Choroid plexus epithelial cell (primary cell): ENCODE data around the gene TENT4A.

Experiments
- DNase-seq: peaks from one replicate; pipeline ENCODE4 v3.0.0-alpha.2; 2010; ENCODE audit warnings: low read depth
- H3K4me3 ChIP-seq: 2 replicates; pipeline ENCODE4 v1.5.1; 2011; ENCODE audit warnings: low read depth, mild to moderate bottlenecking, control low read depth, low read length, moderate library complexity
- TF ChIP-seq, protein P1 (sequence below): conservative IDR thresholded peaks from 2 replicates; pipeline ENCODE4 v1.5.1; 2011; ENCODE audit warnings: low read depth, mild to moderate bottlenecking, control low read depth, inconsistent platforms, low read length, moderate library complexity

Gene TENT4A

DNA sequence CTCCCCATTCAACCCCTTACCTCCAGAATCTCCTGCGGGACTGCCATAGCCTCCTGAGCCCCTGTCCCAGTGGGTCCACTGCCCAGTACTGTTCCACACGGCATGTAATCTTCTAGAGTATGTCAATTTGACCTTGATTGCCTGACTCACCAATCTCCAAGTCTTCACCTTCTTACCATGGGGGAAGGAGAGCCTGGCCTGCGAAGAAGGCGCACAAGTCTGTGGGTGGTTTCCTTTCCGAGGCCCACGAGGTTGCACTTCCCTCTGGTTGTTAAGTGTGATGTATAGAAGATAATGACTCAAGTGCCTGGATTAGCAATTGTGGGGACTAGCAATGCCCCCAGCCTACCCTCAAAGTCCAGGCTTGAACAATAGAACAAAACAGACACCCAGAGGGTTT lies 8.1 kb upstream of the TENT4A start:
- no peak overlapping the region for H3K4me3 ChIP-seq
- TF ChIP-seq, protein P1, sequence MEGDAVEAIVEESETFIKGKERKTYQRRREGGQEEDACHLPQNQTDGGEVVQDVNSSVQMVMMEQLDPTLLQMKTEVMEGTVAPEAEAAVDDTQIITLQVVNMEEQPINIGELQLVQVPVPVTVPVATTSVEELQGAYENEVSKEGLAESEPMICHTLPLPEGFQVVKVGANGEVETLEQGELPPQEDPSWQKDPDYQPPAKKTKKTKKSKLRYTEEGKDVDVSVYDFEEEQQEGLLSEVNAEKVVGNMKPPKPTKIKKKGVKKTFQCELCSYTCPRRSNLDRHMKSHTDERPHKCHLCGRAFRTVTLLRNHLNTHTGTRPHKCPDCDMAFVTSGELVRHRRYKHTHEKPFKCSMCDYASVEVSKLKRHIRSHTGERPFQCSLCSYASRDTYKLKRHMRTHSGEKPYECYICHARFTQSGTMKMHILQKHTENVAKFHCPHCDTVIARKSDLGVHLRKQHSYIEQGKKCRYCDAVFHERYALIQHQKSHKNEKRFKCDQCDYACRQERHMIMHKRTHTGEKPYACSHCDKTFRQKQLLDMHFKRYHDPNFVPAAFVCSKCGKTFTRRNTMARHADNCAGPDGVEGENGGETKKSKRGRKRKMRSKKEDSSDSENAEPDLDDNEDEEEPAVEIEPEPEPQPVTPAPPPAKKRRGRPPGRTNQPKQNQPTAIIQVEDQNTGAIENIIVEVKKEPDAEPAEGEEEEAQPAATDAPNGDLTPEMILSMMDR, result no peak
- DNase-seq, result no peak

DNA sequence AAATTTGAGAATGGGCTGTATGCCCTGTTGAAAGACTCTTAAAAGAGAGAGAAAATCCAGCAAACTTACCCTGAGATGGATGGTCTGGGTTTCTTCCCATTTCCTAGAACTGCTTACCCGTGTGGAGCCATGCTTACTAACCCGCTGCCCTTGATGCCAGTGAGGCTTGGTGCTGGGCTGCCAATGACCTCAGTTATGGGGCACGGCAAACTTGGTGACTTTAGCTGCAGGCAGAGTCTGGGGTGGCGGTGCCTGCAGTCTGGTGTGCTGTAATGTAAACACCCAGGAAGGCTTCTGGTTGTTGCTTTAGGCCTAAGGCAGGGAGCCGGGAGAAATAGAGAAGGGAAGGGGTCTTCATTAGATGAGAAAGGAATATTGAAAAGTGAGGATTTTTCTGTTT lies 7.3 kb upstream of the TENT4A start:
- TF ChIP-seq, protein P1, result no peak
- no peak for DNase-seq
- no peak overlapping the region for H3K4me3 ChIP-seq

- TF ChIP-seq, protein P1, result no peak
These were observed 5.4 kb upstream of the TENT4A start for GRCh38 chr5:6707852-6708251.

GRCh38 chr5:6708814-6709213 lies 4.4 kb upstream of the TENT4A start:
- no peak for DNase-seq
- no peak overlapping the region for H3K4me3 ChIP-seq
- TF ChIP-seq, protein P1, result no peak

More at GRCh38 chr5:6707852-6708251, 5.4 kb upstream of the TENT4A start:
- DNase-seq, result no peak
- H3K4me3 ChIP-seq, result no peak overlapping the region

DNA sequence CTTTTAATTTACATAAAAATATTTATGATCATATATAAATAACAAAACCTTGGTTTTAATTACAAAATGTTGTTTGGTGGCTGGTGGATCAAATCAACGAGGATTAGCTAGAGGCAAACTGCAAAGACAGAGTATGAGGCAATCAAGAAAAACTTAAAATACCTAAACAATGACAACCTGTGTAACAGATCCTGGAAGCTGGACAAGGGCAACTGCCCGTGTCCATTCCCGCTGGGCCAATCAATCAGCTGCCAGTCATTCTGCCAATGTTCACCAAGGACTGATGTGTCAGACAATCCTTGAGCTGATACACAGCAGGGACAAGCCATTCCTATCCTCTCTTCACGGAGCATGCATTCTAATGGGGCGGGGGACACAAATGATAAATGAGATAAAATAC lies 3.2 kb upstream of the TENT4A start:
- H3K4me3 ChIP-seq, result no peak overlapping the region
- TF ChIP-seq, protein P1, result no peak
- DNase-seq, result no peak

DNA sequence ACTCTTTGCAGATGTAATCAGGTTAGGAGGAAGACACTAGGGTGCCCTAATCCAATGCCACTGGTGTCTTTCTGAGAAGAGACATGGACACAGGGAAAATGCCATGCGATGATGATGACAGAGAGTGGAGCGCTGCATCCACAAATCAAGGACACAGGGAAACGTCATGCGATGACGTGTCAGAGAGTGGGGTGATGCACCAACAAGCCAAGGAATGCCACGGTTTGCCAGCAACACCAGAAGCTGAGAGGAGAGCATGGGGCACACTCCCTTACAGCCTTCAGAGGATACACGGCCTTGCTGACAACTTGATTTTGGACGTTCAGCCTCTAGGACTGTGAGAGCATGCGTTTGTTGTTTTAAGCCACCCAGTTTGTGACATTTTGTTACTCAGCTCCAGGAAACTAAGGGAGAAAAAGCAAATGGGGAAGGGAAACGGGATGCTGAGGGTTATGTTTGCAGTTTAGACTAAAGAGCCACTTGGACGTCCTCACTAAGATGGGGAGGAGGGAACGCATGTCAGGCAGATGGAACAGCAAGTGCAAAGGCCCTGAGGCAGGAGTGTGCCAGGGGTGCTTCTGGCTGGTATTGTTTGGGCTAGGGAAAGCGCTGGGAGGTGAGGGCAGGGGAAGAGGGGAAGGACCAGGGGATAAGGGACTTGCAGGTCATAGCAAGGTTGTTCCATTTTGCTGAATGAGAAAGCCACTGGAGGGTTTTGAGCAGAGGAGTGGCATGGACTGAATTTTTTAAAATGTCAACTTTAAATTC lies 2.5 kb upstream of the TENT4A start:
- DNase-seq, result no peak
- TF ChIP-seq, protein P1, result no peak
- no peak overlapping the region for H3K4me3 ChIP-seq

- peak overlapping the region; percentile 80 for H3K4me3 ChIP-seq
- DNase-seq, result peak; percentile 70
- TF ChIP-seq, protein P1, result no peak
These were observed 1.7 kb upstream of the TENT4A start for GRCh38 chr5:6711409-6712141.
